GM18951 (cell line): ENCODE results near the gene KIAA1671.

Experiments used
- POLR2A ChIP-seq: IDR thresholded peaks from 4 replicates; pipeline ENCODE4 v1.6.1; 2011; ENCODE audit warnings: mild to moderate bottlenecking; ENCODE audit not compliant: insufficient read length, insufficient read depth; ENCODE audit errors: extremely low read depth
- in situ Hi-C: fragments of 300-500 bp; cut with MboI; formaldehyde crosslinking; loops from one replicate; pipeline ENCODE4 v1.12.0; 2022; ENCODE audit warnings: low sequenced_read_pairs, mixed read lengths, inconsistent platforms; ENCODE audit not compliant: unreplicated experiment

The KIAA1671 gene

GRCh38 chr22:24996420-24996952 lies 44.0 kb downstream of the KIAA1671 start:
- in situ Hi-C loops, result no loop called here
- no peak for TF ChIP-seq POLR2A

- in situ Hi-C loops, result no loop called here
- no peak for TF ChIP-seq POLR2A
These were observed 44.5 kb downstream of the KIAA1671 start for GRCh38 chr22:24997023-24997422.

GRCh38 chr22:25000686-25001085 lies 48.2 kb downstream of the KIAA1671 start:
- in situ Hi-C loops, result no loop called here
- no peak for TF ChIP-seq POLR2A

GRCh38 chr22:25002241-25002985 lies 49.9 kb downstream of the KIAA1671 start:
- in situ Hi-C loops, result no loop called here
- no peak for TF ChIP-seq POLR2A

GRCh38 chr22:25006354-25006753 lies 53.8 kb downstream of the KIAA1671 start:
- no peak for TF ChIP-seq POLR2A
- in situ Hi-C loops, result no loop called here

GRCh38 chr22:25007444-25008106 lies 55.1 kb downstream of the KIAA1671 start:
- in situ Hi-C loops, result no loop called here
- no peak for TF ChIP-seq POLR2A

- TF ChIP-seq POLR2A, result no peak
These were observed 56.1 kb downstream of the KIAA1671 start for GRCh38 chr22:25008666-25009065.

GRCh38 chr22:25012741-25013143 lies 60.2 kb downstream of the KIAA1671 start:
- in situ Hi-C loops, result no loop called here
- no peak for TF ChIP-seq POLR2A

More at GRCh38 chr22:25008666-25009065, 56.1 kb downstream of the KIAA1671 start:
- in situ Hi-C loops, result no loop called here

- TF ChIP-seq POLR2A, result no peak
- in situ Hi-C loops, result no loop called here
These were observed 61.1 kb downstream of the KIAA1671 start for GRCh38 chr22:25013607-25014006.

- in situ Hi-C loops, result no loop called here
These were observed 62.6 kb downstream of the KIAA1671 start for GRCh38 chr22:25014896-25015755.

GRCh38 chr22:25016311-25016710 lies 63.8 kb downstream of the KIAA1671 start:
- no peak for TF ChIP-seq POLR2A
- in situ Hi-C loops, result no loop called here

More at GRCh38 chr22:25014896-25015755, 62.6 kb downstream of the KIAA1671 start:
- no peak for TF ChIP-seq POLR2A

- TF ChIP-seq POLR2A, result no peak
- in situ Hi-C loops, result no loop called here
These were observed 65.5 kb downstream of the KIAA1671 start for GRCh38 chr22:25018009-25018408.
